Cardiac fibroblast (primary cell): ENCODE measurements around the gene C13orf46.

Experiments used
- DNase-seq, 2 donors: peaks; one replicate each; pipeline versions ENCODE4 v3.0.0 to v3.0.0-alpha.2; 2010; ENCODE audit warnings: low read depth in 2 of 2
- H3K4me3 ChIP-seq, 2 donors: replicated peaks in 1 of 2; 1 replicate in 1 of 2; 2 replicates in 1 of 2; pipeline ENCODE4 v1.5.1; 2011; ENCODE audit warnings: low read depth in 2 of 2, low read length in 2 of 2, mild to moderate bottlenecking in 2 of 2, moderate library complexity in 1 of 2
- CTCF ChIP-seq: IDR thresholded peaks from one replicate; pipeline ENCODE4 v1.5.1; 2011; ENCODE audit warnings: low read depth, mild to moderate bottlenecking, low read length, inconsistent platforms

Gene C13orf46

GRCh38 chr13:113965968-113966884 lies 7.7 kb downstream of the C13orf46 start:
- TF ChIP-seq CTCF, result no peak
- no peak for DNase-seq
- no peak overlapping the region for H3K4me3 ChIP-seq

- no peak for TF ChIP-seq CTCF
- DNase-seq, result no peak
- H3K4me3 ChIP-seq, result no peak overlapping the region
Measured at GRCh38 chr13:113965383-113965874, 8.4 kb downstream of the C13orf46 start.

GRCh38 chr13:113964251-113964995 lies 9.5 kb downstream of the C13orf46 start:
- no peak for TF ChIP-seq CTCF
- no peak for DNase-seq
- H3K4me3 ChIP-seq, result no peak overlapping the region

GRCh38 chr13:113963376-113963775 lies 10.5 kb downstream of the C13orf46 start:
- no peak overlapping the region for H3K4me3 ChIP-seq
- DNase-seq, result no peak
- TF ChIP-seq CTCF, result no peak

GRCh38 chr13:113962975-113963374 lies 10.9 kb downstream of the C13orf46 start:
- DNase-seq, result no peak
- H3K4me3 ChIP-seq, result no peak overlapping the region
- no peak for TF ChIP-seq CTCF

- DNase-seq, result no peak
- no peak for TF ChIP-seq CTCF
- H3K4me3 ChIP-seq, result no peak overlapping the region
Measured at GRCh38 chr13:113962386-113962785, 11.5 kb downstream of the C13orf46 start.
